ENCODE results near the gene EXOC4. TPM values are rescaled to one million over a fixed set of nuclear protein-coding genes. Genes with fewer than 3 reads are reported as not detected.

EXOC4 gene
- total RNA-seq, 2 donors from 2014 or later, result 106 to 115 TPM

DNA sequence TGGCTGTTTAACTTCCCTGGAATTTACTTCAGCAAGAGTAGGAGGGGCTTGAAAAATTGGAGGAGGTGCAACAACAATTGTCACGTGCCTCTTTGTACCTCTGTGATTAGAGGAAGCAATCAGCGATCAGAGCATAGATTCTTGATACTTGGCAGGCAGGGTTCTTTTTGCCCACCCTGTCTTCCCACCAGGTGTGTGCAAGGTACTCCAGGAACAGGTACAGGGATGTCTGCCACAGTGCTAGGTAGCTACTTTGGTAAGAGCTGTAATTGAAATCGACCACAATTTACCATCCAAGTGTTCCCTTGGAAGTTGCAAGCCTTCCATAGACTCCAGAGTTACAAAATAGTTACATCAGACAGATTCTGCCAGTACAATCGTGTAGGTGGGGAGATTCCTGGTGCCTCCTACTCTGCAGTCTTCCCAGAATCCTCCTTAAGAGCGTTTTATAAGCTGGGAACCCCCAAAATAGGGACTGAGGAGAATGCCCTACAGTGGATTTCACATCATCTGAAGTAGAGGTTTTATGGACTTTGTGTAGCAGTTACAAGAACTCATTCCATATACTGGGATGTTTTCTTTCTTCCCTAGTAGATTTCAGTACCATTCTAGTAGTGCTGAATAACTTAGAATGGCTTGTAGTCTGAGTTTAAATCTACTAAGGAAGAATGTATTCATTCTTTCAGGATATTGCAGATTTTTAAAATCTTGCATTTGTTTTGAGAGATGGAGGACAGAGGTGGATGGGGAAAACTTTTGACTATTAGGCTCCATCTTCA lies 101.9 kb downstream of the EXOC4 start:
- Histone ChIP-seq H3K27ac (ENCODE audit: low read depth, low read length) (no peak overlapping the region), H3K4me3 (ENCODE audit: low read length) (no peak overlapping the region), H3K36me3 (ENCODE audit: control insufficient read depth, insufficient read depth, low read length) (peaks cover 6% of the 10 kb centered on the region), H3K27me3 (ENCODE audit: control insufficient read depth, insufficient read depth, low read length, poor library complexity, severe bottlenecking) (no peaks in the 10 kb centered on the region), H3K9me3 (ENCODE audit: control insufficient read depth, low read length) (peaks cover 23% of the 10 kb centered on the region), H3K4me1 (ENCODE audit: control insufficient read depth, insufficient read depth, low read length) (no peaks in the 10 kb centered on the region), H3K9ac (ENCODE audit: extremely low read depth, low read length, poor library complexity, severe bottlenecking) (no peak overlapping the region)
- Mint-ChIP-seq H3K36me3 (ENCODE audit: low read depth) (peaks cover 20% of the 10 kb centered on the region), H3K27ac (peak overlapping the region; percentile 56), H3K9me3 (peaks cover 25% of the 10 kb centered on the region), H3K4me1 (peaks cover 5% of the 10 kb centered on the region), H3K27me3 (ENCODE audit: insufficient read depth) (no peaks in the 10 kb centered on the region), H3K4me3 (no peak overlapping the region)
- no peak for DNase-seq
- 95 to 98% methylated on average over 4 to 5 of the region's 5 CpGs for WGBS, 2 experiments (ENCODE audit: insufficient coverage in 1 of 2, insufficient read length in 1 of 2)
- TF ChIP-seq, protein P1, sequence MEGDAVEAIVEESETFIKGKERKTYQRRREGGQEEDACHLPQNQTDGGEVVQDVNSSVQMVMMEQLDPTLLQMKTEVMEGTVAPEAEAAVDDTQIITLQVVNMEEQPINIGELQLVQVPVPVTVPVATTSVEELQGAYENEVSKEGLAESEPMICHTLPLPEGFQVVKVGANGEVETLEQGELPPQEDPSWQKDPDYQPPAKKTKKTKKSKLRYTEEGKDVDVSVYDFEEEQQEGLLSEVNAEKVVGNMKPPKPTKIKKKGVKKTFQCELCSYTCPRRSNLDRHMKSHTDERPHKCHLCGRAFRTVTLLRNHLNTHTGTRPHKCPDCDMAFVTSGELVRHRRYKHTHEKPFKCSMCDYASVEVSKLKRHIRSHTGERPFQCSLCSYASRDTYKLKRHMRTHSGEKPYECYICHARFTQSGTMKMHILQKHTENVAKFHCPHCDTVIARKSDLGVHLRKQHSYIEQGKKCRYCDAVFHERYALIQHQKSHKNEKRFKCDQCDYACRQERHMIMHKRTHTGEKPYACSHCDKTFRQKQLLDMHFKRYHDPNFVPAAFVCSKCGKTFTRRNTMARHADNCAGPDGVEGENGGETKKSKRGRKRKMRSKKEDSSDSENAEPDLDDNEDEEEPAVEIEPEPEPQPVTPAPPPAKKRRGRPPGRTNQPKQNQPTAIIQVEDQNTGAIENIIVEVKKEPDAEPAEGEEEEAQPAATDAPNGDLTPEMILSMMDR (conservative IDR thresholded peaks at IDR 0.05), result no peak

DNA sequence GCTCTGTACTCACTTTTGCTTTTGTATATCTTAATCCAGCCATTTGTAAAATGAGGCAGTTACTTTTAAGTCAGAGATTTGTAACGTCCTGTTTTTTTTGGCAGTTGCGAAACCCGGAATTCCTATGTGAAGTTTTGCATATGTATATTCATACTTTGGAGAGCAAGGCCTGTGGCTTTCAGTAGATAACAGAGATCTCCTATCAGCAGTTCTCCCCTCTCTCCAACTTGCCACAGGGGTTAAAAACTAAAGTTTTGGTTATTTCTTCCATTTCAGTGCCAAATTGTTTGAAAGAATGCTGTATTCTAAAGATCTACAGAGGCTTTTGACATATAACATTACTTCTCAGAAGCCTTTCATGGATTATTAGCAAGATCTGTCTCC lies 102.4 kb downstream of the EXOC4 start:
- TF ChIP-seq, protein P1 (conservative IDR thresholded peaks at IDR 0.05), result no peak
- no peak overlapping the region for H3K27ac ChIP-seq (ENCODE audit: low read depth, low read length)
- H3K36me3 ChIP-seq (ENCODE audit: control insufficient read depth, insufficient read depth, low read length), result peaks cover 6% of the 10 kb centered on the region
- peaks cover 27% of the 10 kb centered on the region for H3K9me3 Mint-ChIP-seq
- H3K4me1 ChIP-seq (ENCODE audit: control insufficient read depth, insufficient read depth, low read length), result no peaks in the 10 kb centered on the region
- no peak overlapping the region for H3K4me3 ChIP-seq (ENCODE audit: low read length)
- peaks cover 5% of the 10 kb centered on the region for H3K4me1 Mint-ChIP-seq
- H3K27me3 ChIP-seq (ENCODE audit: control insufficient read depth, insufficient read depth, low read length, poor library complexity, severe bottlenecking), result no peaks in the 10 kb centered on the region
- peaks cover 23% of the 10 kb centered on the region for H3K9me3 ChIP-seq (ENCODE audit: control insufficient read depth, low read length)
- no peak overlapping the region for H3K9ac ChIP-seq (ENCODE audit: extremely low read depth, low read length, poor library complexity, severe bottlenecking)
- no peaks in the 10 kb centered on the region for H3K27me3 Mint-ChIP-seq (ENCODE audit: insufficient read depth)
- 80 to 87% methylated on average over 1 to 3 of the region's 3 CpGs for WGBS, 2 experiments (ENCODE audit: insufficient coverage in 1 of 2, insufficient read length in 1 of 2)
- DNase-seq, result no peak
- peaks cover 22% of the 10 kb centered on the region for H3K36me3 Mint-ChIP-seq (ENCODE audit: low read depth)
- H3K27ac Mint-ChIP-seq, result no peak overlapping the region
- no peak overlapping the region for H3K4me3 Mint-ChIP-seq

DNA sequence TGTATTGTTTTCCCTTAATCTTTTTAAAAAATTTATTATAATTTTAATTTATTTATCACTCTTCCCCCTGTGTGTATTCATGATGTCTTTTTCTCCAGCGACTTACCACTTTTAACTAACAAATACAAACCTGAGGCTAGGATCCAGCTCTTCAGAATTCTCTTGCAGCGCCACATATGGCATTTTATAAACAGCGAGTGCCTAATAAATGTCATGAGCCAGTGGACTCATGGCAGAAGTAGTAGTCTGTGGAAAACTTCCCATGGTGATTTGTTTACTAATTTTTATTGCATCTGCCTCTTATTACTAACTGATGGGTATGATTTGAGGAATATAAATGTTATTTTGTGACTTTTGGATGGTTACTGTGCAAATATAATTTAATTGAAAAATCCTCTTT lies 102.9 kb downstream of the EXOC4 start:
- Mint-ChIP-seq H3K4me3 (no peak overlapping the region), H3K36me3 (ENCODE audit: low read depth) (peaks cover 25% of the 10 kb centered on the region), H3K27ac (no peak overlapping the region), H3K27me3 (ENCODE audit: insufficient read depth) (no peaks in the 10 kb centered on the region), H3K9me3 (peaks cover 30% of the 10 kb centered on the region), H3K4me1 (peaks cover 5% of the 10 kb centered on the region)
- TF ChIP-seq, protein P1 (conservative IDR thresholded peaks at IDR 0.05), result no peak
- H3K4me3 ChIP-seq (ENCODE audit: low read length), result no peak overlapping the region
- no peak for DNase-seq
- H3K36me3 ChIP-seq (ENCODE audit: control insufficient read depth, insufficient read depth, low read length), result peaks cover 6% of the 10 kb centered on the region
- no peak overlapping the region for H3K27ac ChIP-seq (ENCODE audit: low read depth, low read length)
- no peaks in the 10 kb centered on the region for H3K4me1 ChIP-seq (ENCODE audit: control insufficient read depth, insufficient read depth, low read length)
- peaks cover 24% of the 10 kb centered on the region for H3K9me3 ChIP-seq (ENCODE audit: control insufficient read depth, low read length)
- H3K9ac ChIP-seq (ENCODE audit: extremely low read depth, low read length, poor library complexity, severe bottlenecking), result no peak overlapping the region
- WGBS, 2 experiments (ENCODE audit: insufficient coverage in 1 of 2, insufficient read length in 1 of 2), result 85 to 90% methylated on average over 3 of the region's 3 CpGs
- no peaks in the 10 kb centered on the region for H3K27me3 ChIP-seq (ENCODE audit: control insufficient read depth, insufficient read depth, low read length, poor library complexity, severe bottlenecking)
